CD4-positive, alpha-beta T cell (primary cell): ENCODE data around the gene SF3B2. TPM values are rescaled to one million over a fixed set of nuclear protein-coding genes. Genes with fewer than 3 reads are reported as not detected.

Experiments used
- total RNA-seq, 174 experiments: library from RNA in 2 of 174; stranded (reverse) in 2 of 174; gene quantifications; one replicate each; pipeline ENCODE4 v1.2.3 and lab custom pipeline; 2021 to 2026

The SF3B2 gene
- total RNA-seq, 2 experiments from 2014 or later: 182 to 196 TPM

Other genes starting within 250 kb of the SF3B2 start
- under 1 TPM; 0.33 to 0.61 TPM for gene SNX32, start 218.4 kb upstream of the SF3B2 start, total RNA-seq
- 100 to 1,000 TPM; 322 to 331 TPM for gene CFL1, start 194.2 kb upstream of the SF3B2 start, total RNA-seq
- gene MUS81, start 191.9 kb upstream of the SF3B2 start, total RNA-seq: 10 to 100 TPM; 37.7 to 39.2 TPM
- gene EFEMP2, start 179.6 kb upstream of the SF3B2 start, total RNA-seq: 1 to 10 TPM; 5.2 to 5.9 TPM
- gene CTSW, start 172.5 kb upstream of the SF3B2 start, total RNA-seq: 10 to 100 TPM; 20.6 to 21.6 TPM
- gene FIBP, start 163.9 kb upstream of the SF3B2 start, total RNA-seq: 10 to 100 TPM; 19.1 to 19.9 TPM
- gene CCDC85B, start 161.7 kb upstream of the SF3B2 start, total RNA-seq: 10 to 100 TPM; 23.1 to 25.8 TPM
- 1 to 10 TPM; 1.8 to 2.2 TPM for gene FOSL1, start 152.0 kb upstream of the SF3B2 start, total RNA-seq
- 10 to 100 TPM; 13.7 to 13.8 TPM for gene C11orf68, start 133.3 kb upstream of the SF3B2 start, total RNA-seq
- gene DRAP1, start 132.9 kb upstream of the SF3B2 start, total RNA-seq: 10 to 100 TPM; 58.6 to 59.1 TPM
- not detected for gene TSGA10IP, start 106.9 kb upstream of the SF3B2 start, total RNA-seq
- gene SART1, start 90.6 kb upstream of the SF3B2 start, total RNA-seq: 10 to 100 TPM; 78.6 to 80.2 TPM
- 10 to 100 TPM; 88.2 to 94.1 TPM for gene EIF1AD, start 50.2 kb upstream of the SF3B2 start, total RNA-seq
- 10 to 100 TPM; 21.3 to 22.3 TPM for gene BANF1, start 49.9 kb upstream of the SF3B2 start, total RNA-seq
- not detected for gene CST6, start 40.4 kb upstream of the SF3B2 start, total RNA-seq
- not detected for gene CATSPER1, start 25.9 kb upstream of the SF3B2 start, total RNA-seq
- not detected for gene GAL3ST3, start 3.2 kb upstream of the SF3B2 start, total RNA-seq
- gene PACS1, start 17.9 kb downstream of the SF3B2 start, total RNA-seq: 100 to 1,000 TPM; 179 to 183 TPM
- gene KLC2, start 205.3 kb downstream of the SF3B2 start, total RNA-seq: 10 to 100 TPM; 28.6 to 30.0 TPM
- 10 to 100 TPM; 27.4 to 29.4 TPM for gene RAB1B, start 216.3 kb downstream of the SF3B2 start, total RNA-seq
- gene CNIH2, start 225.8 kb downstream of the SF3B2 start, total RNA-seq: 1 to 10 TPM; 4.1 to 6.2 TPM
- 10 to 100 TPM; 17.4 to 21.1 TPM for gene YIF1A, start 236.8 kb downstream of the SF3B2 start, total RNA-seq
- gene TMEM151A, start 239.5 kb downstream of the SF3B2 start, total RNA-seq: under 1 TPM; 0.11 to 0.14 TPM